Skeletal muscle tissue (tissue), 4 donors: ENCODE data around the gene FAM135A. TPM values are rescaled to one million over a fixed set of nuclear protein-coding genes. Genes with fewer than 3 reads are reported as not detected.

Experiments
- H3K27ac ChIP-seq: one replicate; pipeline ENCODE4 v1.7.0; 2013; ENCODE audit warnings: mild to moderate bottlenecking, low read depth, low read length, inconsistent platforms
- H3K27me3 ChIP-seq, 3 donors: one replicate each; pipeline ENCODE4 v1.7.0; 2013; ENCODE audit warnings: low read length in 3 of 3; ENCODE audit not compliant: control insufficient read depth in 3 of 3, insufficient read depth in 3 of 3
- H3K36me3 ChIP-seq, 3 donors: one replicate each; pipeline ENCODE4 v1.7.0; 2013; ENCODE audit warnings: low read length in 3 of 3; ENCODE audit not compliant: control insufficient read depth in 3 of 3, insufficient read depth in 3 of 3
- H3K4me1 ChIP-seq, 3 donors: one replicate each; pipeline ENCODE4 v1.7.0; 2013; ENCODE audit warnings: low read length in 3 of 3, mild to moderate bottlenecking in 3 of 3; ENCODE audit not compliant: control insufficient read depth in 3 of 3, insufficient read depth in 3 of 3
- H3K4me3 ChIP-seq, 3 donors: one replicate each; pipeline ENCODE4 v1.7.0; 2013; ENCODE audit warnings: low read length in 3 of 3
- H3K9ac ChIP-seq, 3 donors: one replicate each; pipeline ENCODE4 v1.7.0; 2013; ENCODE audit warnings: low read length in 3 of 3, mild to moderate bottlenecking in 3 of 3, moderate library complexity in 2 of 3, low read depth in 1 of 3
- H3K9me3 ChIP-seq, 3 donors: one replicate each; pipeline ENCODE4 v1.7.0; 2013; ENCODE audit warnings: low read length in 3 of 3; ENCODE audit not compliant: control insufficient read depth in 3 of 3
- total RNA-seq: library from RNA; depleted of rRNA; stranded (reverse); fragments of >200 nt; gene quantifications from one replicate; pipeline ENCODE4 v1.2.3, GENCODE V29; 2014
- donor health status: Osteomylitis.

The FAM135A gene
- total RNA-seq, 1 donor from 2014 or later: 41.8 TPM

DNA sequence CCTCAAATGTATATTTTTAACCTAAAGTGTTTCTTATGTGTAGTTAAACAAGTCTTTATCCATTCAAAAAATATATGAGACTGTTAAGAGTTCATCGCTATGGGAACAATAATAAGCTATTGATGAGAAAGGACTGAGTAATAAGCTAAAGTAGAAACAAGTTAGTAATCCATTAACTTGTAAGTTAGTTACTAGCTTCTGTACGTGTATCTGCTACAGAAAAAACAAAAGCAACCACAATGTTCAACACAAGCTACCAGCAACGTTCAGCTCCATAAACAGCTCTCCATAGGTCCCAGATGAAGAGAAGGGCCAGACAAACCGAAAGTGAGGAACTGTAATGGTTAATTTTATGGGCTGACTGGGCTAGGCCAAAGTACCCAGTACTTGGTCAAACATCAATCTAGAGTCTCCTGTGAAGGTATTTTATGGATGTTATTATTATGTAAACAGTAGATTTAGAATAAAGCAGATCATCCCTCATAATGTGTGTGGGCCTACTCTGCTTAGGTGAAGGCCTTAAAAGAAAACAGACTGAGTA, 33.8 kb upstream of the FAM135A start:
- H3K27ac ChIP-seq: no peak overlapping the region
- peaks cover 0 to 3% (median 0%) of the 10 kb centered on the region in 3 donors for H3K9me3 ChIP-seq
- peaks cover 0 to 2% (median 0%) of the 10 kb centered on the region in 3 donors for H3K27me3 ChIP-seq
- H3K9ac ChIP-seq: no peak overlapping the region
- H3K36me3 ChIP-seq: no peaks in the 10 kb centered on the region
- no peak overlapping the region for H3K4me3 ChIP-seq
- no peaks in the 10 kb centered on the region for H3K4me1 ChIP-seq

GRCh38 chr6:70380252-70380651, 33.1 kb upstream of the FAM135A start:
- Histone ChIP-seq H3K4me3 (no peak overlapping the region), H3K36me3 (no peaks in the 10 kb centered on the region), H3K27me3 (peaks cover 0 to 2% (median 0%) of the 10 kb centered on the region in 3 donors), H3K27ac (no peak overlapping the region), H3K9ac (no peak overlapping the region), H3K4me1 (no peaks in the 10 kb centered on the region), H3K9me3 (peaks cover 0 to 3% (median 0%) of the 10 kb centered on the region in 3 donors)

GRCh38 chr6:70380771-70381416, 32.4 kb upstream of the FAM135A start:
- Histone ChIP-seq H3K4me1 (no peaks in the 10 kb centered on the region), H3K4me3 (no peak overlapping the region), H3K9ac (no peak overlapping the region), H3K9me3 (peaks cover 0 to 3% (median 0%) of the 10 kb centered on the region in 3 donors), H3K27ac (no peak overlapping the region), H3K27me3 (peaks cover 0 to under 1% (median 0%) of the 10 kb centered on the region in 3 donors), H3K36me3 (no peaks in the 10 kb centered on the region)

DNA sequence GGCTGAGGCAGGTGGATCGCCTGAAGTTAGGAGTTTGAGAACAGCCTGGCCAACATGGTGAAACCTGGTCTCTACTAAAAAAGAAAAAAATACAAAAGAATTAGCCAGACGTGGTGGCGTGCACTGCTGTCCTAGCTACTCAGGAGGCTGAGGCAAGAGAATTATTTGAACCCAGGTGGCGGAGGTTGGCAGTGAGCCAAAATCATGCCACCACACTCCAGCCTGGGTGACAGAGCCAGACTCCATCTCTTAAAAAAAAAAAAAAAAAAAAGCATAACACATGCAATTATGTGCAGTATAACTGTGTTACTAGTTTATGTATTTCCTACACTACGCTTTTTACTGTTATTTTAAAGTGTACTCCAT, 31.9 kb upstream of the FAM135A start:
- H3K9me3 ChIP-seq: peaks cover 0 to 3% (median 0%) of the 10 kb centered on the region in 3 donors
- H3K4me1 ChIP-seq: no peaks in the 10 kb centered on the region
- H3K27ac ChIP-seq: no peak overlapping the region
- H3K9ac ChIP-seq: no peak overlapping the region
- no peaks in the 10 kb centered on the region for H3K27me3 ChIP-seq
- H3K36me3 ChIP-seq: no peaks in the 10 kb centered on the region
- H3K4me3 ChIP-seq: no peak overlapping the region

DNA sequence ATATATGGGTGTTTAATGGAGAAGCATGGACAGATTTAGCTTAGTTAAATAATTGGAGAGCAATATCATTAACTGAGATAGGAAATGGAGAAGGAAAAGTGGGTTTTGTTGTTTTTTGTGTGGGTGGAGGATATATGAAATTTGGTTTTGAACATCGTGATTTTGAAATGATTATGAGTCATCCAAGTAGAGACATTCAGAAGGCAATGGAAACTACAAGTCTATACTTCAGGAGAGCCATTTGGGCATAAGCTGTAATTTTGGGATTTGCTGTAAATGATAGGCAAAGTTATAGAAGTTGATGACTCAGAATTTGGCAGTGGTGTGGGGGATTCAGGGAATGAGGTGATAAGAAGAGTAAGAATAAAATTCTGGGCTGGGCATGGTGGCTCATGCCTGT, 27.4 kb upstream of the FAM135A start:
- no peaks in the 10 kb centered on the region for H3K4me1 ChIP-seq
- H3K27me3 ChIP-seq: no peaks in the 10 kb centered on the region
- no peaks in the 10 kb centered on the region for H3K36me3 ChIP-seq
- no peak overlapping the region for H3K27ac ChIP-seq
- no peak overlapping the region for H3K9ac ChIP-seq
- H3K4me3 ChIP-seq: no peak overlapping the region
- peaks cover 0 to 3% (median 0%) of the 10 kb centered on the region in 3 donors for H3K9me3 ChIP-seq

GRCh38 chr6:70388814-70389213, 24.5 kb upstream of the FAM135A start:
- H3K4me3 ChIP-seq: no peak overlapping the region
- no peaks in the 10 kb centered on the region for H3K27me3 ChIP-seq
- no peak overlapping the region for H3K9ac ChIP-seq
- H3K4me1 ChIP-seq: no peaks in the 10 kb centered on the region
- H3K9me3 ChIP-seq: peaks cover 0 to 3% (median 0%) of the 10 kb centered on the region in 3 donors
- no peaks in the 10 kb centered on the region for H3K36me3 ChIP-seq
- H3K27ac ChIP-seq: no peak overlapping the region

- H3K9me3 ChIP-seq: peaks cover 0 to under 1% (median 0%) of the 10 kb centered on the region in 3 donors
- no peaks in the 10 kb centered on the region for H3K36me3 ChIP-seq
- no peaks in the 10 kb centered on the region for H3K27me3 ChIP-seq
Observed at GRCh38 chr6:70389261-70389660, 24.0 kb upstream of the FAM135A start.

DNA sequence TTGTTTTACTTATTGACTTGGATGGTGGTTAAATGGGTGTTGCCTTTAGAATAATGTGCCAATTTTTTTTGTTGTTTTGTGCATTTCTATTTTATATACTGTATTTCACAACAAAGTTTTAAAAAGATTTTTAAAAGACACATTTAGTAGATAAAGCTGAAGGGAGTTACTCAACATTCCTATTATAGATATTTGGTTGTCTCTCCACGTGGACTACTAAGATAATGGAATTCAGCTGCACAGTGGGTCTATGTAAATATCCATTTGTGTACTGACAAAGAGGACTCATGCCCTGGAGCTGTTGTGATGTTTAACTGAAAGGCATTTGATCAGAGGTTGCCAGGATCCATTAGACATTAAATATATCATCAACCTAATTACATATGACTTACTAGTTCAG, 23.2 kb upstream of the FAM135A start:
- H3K4me1 ChIP-seq: no peaks in the 10 kb centered on the region
- no peaks in the 10 kb centered on the region for H3K36me3 ChIP-seq
- H3K4me3 ChIP-seq: no peak overlapping the region
- H3K9me3 ChIP-seq: no peaks in the 10 kb centered on the region
- H3K27me3 ChIP-seq: no peaks in the 10 kb centered on the region
- H3K9ac ChIP-seq: no peak overlapping the region
- no peak overlapping the region for H3K27ac ChIP-seq

More at GRCh38 chr6:70389261-70389660, 24.0 kb upstream of the FAM135A start:
- Histone ChIP-seq H3K4me1 (no peaks in the 10 kb centered on the region), H3K27ac (no peak overlapping the region), H3K4me3 (no peak overlapping the region), H3K9ac (no peak overlapping the region)

DNA sequence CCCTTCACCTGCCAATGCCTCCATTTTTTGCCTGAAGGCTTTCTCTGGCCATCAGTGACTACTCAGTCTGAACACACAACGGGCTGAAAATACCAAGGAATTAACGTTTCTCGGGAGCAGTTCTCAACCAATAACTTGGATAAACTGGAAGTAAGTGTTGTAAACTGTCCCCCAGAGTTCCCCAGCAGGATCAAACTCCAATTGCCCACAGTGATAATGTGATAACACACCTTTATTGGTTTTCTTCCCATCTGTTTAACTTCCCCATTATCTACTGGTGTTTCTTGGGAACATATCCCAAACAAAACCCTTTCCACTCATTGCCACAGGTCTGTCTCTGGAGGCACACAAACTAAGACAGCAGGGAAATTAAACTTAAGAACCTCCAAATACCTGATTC, 21.8 kb upstream of the FAM135A start:
- no peak overlapping the region for H3K27ac ChIP-seq
- H3K27me3 ChIP-seq: no peaks in the 10 kb centered on the region
- no peaks in the 10 kb centered on the region for H3K4me1 ChIP-seq
- H3K36me3 ChIP-seq: no peaks in the 10 kb centered on the region
- H3K9ac ChIP-seq: no peak overlapping the region
- no peaks in the 10 kb centered on the region for H3K9me3 ChIP-seq
- H3K4me3 ChIP-seq: no peak overlapping the region

DNA sequence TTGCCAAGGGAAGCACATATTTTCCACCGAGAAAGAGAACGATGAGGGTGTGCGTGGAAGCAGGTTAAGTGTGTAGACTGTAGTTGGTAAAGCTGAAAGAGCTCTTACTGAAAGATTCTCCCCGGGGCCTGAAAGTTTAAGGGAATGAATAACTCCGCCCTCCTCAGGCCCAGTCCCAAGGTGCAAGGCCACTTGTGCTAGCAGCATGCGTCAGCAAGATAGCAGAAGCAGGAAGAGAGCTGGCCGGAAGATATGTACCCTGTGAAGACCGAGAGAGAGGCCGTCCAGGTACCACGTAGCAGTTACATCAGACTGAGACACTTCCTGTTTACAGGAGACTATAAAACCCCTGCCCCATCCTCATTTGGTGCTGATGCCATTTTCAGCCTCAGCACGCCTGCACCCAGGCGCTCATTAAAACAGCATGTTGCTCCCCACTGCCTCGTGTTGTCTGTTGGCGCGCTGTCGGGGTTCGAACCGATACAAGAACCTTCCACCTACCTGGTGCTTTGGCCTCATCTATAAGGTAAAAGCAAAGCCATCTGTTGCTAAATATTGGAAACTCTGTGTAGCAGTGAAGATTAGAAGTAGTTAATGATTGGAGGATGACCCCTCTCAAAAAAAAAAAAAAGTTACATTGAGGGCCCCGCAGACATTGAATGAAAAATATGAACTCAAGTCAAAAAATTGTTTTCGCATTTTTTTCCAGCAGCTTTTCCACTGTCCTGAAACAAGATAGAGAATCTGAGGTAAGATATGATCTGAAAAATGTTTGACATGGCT, 18.6 kb upstream of the FAM135A start:
- Histone ChIP-seq H3K9me3 (no peaks in the 10 kb centered on the region), H3K9ac (no peak overlapping the region), H3K4me1 (no peaks in the 10 kb centered on the region), H3K27me3 (no peaks in the 10 kb centered on the region), H3K4me3 (no peak overlapping the region), H3K27ac (peak overlapping the region; percentile 20), H3K36me3 (no peaks in the 10 kb centered on the region)
